ENCODE data around the gene ASTL.

ASTL gene

GRCh38 chr2:96102596-96103186 lies 35.6 kb downstream of the ASTL start:
- no peak for DNase-seq (ENCODE audit: insufficient read length, low spot score)
- no peak for FAIRE-seq

GRCh38 chr2:96100893-96101304 lies 37.4 kb downstream of the ASTL start:
- FAIRE-seq: no peak
- DNase-seq (ENCODE audit: insufficient read length, low spot score): no peak

- FAIRE-seq (no peak), DNase-seq (ENCODE audit: insufficient read length, low spot score) (no peak)
Observed at GRCh38 chr2:96099861-96100798, 38.2 kb downstream of the ASTL start.

GRCh38 chr2:96098900-96099590 lies 39.3 kb downstream of the ASTL start:
- no peak for DNase-seq (ENCODE audit: insufficient read length, low spot score)
- FAIRE-seq: no peak

- FAIRE-seq (no peak), DNase-seq (ENCODE audit: insufficient read length, low spot score) (no peak)
Observed at GRCh38 chr2:96097951-96098823, 40.1 kb downstream of the ASTL start.

GRCh38 chr2:96097441-96097840 lies 40.9 kb downstream of the ASTL start:
- DNase-seq (ENCODE audit: insufficient read length, low spot score) (no peak), FAIRE-seq (no peak)

- FAIRE-seq (no peak), DNase-seq (ENCODE audit: insufficient read length, low spot score) (no peak)
Observed at GRCh38 chr2:96095116-96095636, 43.1 kb downstream of the ASTL start.

GRCh38 chr2:96093528-96093927 lies 44.8 kb downstream of the ASTL start:
- no peak for FAIRE-seq
- no peak for DNase-seq (ENCODE audit: insufficient read length, low spot score)

- FAIRE-seq: no peak
- no peak for DNase-seq (ENCODE audit: insufficient read length, low spot score)
Observed at GRCh38 chr2:96092951-96093350, 45.4 kb downstream of the ASTL start.

- FAIRE-seq: no peak
Observed at GRCh38 chr2:96092573-96092877, 45.8 kb downstream of the ASTL start.

GRCh38 chr2:96091711-96092572 lies 46.4 kb downstream of the ASTL start:
- no peak for FAIRE-seq
- DNase-seq (ENCODE audit: insufficient read length, low spot score): no peak

More at GRCh38 chr2:96092573-96092877, 45.8 kb downstream of the ASTL start:
- no peak for DNase-seq (ENCODE audit: insufficient read length, low spot score)

- no peak for FAIRE-seq
Observed at GRCh38 chr2:96091141-96091710, 47.1 kb downstream of the ASTL start.

GRCh38 chr2:96090196-96090926 lies 47.9 kb downstream of the ASTL start:
- DNase-seq (ENCODE audit: insufficient read length, low spot score) (no peak), FAIRE-seq (no peak)

More at GRCh38 chr2:96091141-96091710, 47.1 kb downstream of the ASTL start:
- DNase-seq (ENCODE audit: insufficient read length, low spot score): no peak

GRCh38 chr2:96089356-96090195 lies 48.7 kb downstream of the ASTL start:
- DNase-seq (ENCODE audit: insufficient read length, low spot score): no peak
- no peak for FAIRE-seq

- DNase-seq (ENCODE audit: insufficient read length, low spot score) (no peak), FAIRE-seq (no peak)
Observed at GRCh38 chr2:96088340-96089335, 49.7 kb downstream of the ASTL start.

GRCh38 chr2:96087130-96087529 lies 51.2 kb downstream of the ASTL start:
- FAIRE-seq (no peak), DNase-seq (ENCODE audit: insufficient read length, low spot score) (no peak)

Measured in GM19239 (cell line).